NCI-H1930 (cell line): Measurements from ENCODE around the gene CNTNAP5.

ENCODE experiments used
- DNase-seq, 2 experiments: peaks; one replicate each; lab custom pipeline; 2025; lab: John Stamatoyannopoulos, UW

Gene CNTNAP5

GRCh38 chr2:124693156-124693555, 668.1 kb downstream of the CNTNAP5 start:
- DNase-seq, result no peak

DNA sequence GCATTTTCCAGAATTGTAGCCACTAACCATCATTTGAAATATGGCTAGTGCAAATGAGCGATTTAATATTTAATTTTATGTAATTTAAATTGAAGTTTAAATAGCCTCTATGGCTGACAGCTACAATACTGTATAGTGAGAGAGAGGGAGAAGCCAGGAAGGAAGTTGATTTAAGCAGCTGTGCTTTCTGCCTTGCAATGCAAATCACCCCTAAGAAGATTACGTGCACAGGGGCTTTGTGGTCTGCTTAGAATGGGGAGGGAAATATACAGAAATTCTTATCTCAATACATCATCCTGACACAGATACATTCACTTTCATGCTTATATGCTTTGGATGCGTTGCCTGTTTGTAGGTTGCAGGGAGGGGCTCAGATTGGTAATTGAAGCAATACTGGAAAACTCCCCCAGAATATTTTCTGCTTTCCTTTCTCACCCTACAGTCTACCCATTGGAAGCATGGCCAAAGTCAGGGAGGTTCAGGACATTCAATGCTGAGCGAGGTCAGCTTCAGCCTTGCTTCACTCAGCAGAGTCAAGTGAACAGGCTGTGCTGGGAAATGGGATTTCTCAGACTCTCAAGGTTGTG, 674.0 kb downstream of the CNTNAP5 start:
- DNase-seq, result no peak

DNA sequence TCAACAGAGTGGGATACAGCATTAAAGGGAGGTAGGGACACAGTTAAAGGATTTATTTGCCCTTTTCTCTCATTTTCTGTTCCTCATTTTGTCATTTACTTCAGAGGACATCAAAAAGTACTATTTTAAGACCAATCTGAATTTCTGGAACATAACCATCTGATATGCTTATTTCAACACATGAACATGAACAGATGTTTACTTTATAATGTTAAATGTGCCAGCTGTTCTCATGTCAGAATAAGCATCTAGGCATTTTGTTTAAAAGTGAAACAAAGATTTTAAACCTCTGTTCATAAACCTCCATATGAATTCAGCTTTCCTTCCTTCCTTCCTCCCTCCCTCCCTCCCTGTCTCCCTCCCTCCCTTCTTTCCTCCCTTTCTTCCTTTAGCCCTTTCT, 677.7 kb downstream of the CNTNAP5 start:
- DNase-seq, result no peak

DNA sequence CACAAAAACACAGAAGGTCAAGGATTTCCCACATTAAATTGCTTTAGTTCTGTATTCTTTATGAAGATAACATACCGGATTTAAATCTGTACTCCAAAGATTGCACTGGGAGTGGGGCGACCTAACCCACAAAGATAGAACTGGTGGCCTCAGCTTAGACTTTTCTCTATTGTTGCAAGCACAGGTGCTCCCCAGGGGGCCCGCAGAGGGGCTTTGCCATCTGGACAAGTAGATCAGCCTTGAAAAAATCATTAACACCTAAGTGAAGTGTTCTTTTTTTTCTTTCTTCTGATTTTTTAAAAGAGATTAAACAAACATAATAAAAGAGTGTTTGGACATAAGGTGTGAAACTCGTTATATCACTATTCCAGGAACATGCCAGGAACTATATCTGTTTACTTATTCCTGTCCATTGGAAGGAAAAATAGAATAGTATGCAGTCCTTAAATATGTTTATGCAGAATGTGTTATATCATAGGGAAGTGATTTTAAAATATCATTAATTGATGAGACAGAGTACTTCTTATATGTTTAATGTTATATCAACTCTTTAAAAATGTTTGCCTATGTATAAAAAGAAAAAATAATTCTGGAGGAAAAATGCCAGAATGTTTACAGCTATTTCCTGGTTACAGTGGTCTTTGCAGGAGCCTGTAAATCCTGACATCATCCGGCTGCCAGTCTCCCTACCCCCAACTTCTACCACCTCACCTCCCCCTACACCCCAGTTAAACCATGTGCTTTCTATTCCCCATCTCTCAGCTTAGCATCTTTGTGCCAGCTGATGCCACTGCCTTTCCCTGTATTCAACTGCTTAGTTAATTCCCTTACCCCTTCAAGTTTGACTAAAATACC, 679.2 kb downstream of the CNTNAP5 start:
- DNase-seq, result no peak

DNA sequence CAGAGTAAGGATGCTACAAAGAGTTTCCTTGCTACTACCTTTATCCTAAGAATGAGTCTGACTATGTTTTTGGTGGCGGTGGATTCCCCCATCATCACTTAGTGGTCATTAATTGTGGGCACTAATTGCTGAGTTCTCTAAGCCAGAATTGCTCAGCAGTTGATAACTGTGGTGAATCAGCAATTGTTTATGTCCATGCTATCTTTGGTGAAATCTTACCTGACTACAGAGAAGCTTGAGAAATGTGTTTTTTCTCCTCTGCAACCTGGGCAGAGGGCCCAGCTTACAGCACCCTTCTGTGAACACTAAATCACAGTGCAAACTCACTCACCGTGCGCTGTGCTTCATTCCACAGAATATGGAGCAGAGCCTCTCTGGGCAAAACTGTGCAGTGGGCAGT, 683.6 kb downstream of the CNTNAP5 start:
- no peak for DNase-seq

DNA sequence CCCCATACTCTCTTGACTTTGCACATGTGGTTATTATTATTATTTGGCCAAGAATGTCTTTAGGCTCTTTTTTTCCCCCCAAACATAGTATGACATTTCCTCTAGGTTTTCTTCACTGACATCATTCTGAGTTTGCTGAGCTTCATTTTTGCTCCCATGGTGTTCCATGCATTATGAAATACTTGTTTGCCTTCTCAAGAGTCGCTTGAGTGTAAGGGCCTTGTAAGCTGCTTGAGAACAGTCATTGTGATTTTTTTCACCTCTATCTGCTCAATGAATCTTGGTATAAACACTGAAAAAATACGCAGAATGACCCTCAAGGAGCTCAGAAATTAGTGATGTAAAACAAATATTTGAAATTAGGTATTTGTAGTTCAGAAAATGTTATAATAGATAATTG, 688.9 kb downstream of the CNTNAP5 start:
- DNase-seq, result no peak

- DNase-seq, result no peak
These were observed 700.1 kb downstream of the CNTNAP5 start for GRCh38 chr2:124725187-124725586.

DNA sequence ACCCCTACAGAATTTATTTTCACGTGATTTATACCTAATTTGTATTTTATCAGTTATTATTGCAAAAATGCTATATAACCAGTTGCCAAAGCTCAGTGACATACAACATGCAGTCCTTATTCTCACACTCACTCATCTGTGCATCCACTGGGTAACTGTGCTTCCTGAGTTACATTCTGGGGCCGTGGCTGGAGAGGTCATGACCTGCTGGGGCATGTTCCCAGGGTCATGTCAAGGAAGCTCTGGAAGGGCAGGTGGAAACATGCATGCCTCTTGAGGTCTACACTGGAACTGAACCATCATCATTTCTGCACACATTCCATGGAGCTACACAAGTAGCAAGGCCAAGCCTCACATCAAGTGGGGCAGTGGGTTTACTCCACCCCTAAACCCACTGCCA, 715.5 kb downstream of the CNTNAP5 start:
- no peak for DNase-seq

GRCh38 chr2:124753842-124754241, 728.8 kb downstream of the CNTNAP5 start:
- DNase-seq, result no peak

GRCh38 chr2:124755386-124755785, 730.3 kb downstream of the CNTNAP5 start:
- no peak for DNase-seq

DNA sequence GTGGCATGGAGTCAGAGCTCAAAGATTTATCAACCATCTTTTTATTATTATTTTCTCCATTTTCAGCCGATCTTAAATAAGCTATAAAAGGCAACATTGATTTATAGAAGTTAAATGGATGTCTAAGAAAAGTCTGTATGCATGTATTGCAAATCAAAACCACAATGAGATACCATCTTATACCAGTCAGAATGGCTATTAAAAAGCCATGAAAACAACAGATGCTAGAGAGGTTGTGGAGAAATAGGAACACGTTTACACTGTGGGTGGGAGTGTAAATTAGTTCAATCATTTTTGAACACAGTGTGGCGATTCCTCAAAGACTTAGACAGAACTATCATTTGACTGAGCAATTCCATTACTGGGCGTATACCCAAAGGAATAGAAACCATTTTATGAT, 731.0 kb downstream of the CNTNAP5 start:
- DNase-seq, result no peak

- DNase-seq, result no peak
These were observed 737.3 kb downstream of the CNTNAP5 start for GRCh38 chr2:124762388-124762787.

- DNase-seq, result no peak
These were observed 738.5 kb downstream of the CNTNAP5 start for GRCh38 chr2:124763611-124764010.

- DNase-seq, result no peak
These were observed 749.7 kb downstream of the CNTNAP5 start for GRCh38 chr2:124774781-124775180.

DNA sequence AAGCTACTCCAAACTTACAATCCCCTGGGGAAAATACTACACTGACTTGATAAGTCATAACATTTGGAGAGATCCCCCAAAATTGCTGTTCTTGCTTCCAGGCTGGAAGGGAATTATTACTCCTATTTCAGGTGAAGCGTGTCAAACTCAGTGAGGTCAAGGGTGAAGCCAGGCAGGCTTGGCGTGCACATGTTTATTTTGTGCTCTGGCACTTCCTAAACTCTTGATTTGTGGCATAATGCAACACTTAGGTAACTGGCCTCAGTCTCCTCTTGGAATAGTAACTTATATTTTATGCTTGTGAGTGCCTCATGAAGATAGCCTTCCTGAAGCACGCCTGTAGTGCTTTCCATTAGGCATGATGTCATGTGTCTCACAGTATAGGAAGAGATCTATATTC, 751.2 kb downstream of the CNTNAP5 start:
- DNase-seq, result no peak

DNA sequence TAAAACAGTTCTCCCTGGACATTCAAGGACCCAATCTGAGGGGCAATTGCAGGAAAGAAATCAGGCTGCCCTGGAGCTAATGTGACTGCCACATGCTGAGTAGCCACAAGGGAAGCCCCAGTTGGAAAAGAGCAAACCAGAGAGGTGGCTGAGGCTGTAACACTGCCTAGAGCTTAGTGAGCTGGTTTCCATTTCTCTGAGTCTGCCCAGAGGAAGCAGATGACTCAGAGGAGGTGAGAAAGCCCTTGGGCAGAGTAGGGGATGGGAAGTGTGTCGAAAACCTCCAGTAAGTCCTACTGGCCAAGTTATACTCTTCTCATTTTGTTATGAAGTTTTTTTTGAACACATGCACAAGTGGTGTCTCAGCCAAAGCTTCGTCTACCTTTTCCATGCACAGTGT, 753.0 kb downstream of the CNTNAP5 start:
- no peak for DNase-seq

GRCh38 chr2:124796647-124797046, 771.6 kb downstream of the CNTNAP5 start:
- no peak for DNase-seq

DNA sequence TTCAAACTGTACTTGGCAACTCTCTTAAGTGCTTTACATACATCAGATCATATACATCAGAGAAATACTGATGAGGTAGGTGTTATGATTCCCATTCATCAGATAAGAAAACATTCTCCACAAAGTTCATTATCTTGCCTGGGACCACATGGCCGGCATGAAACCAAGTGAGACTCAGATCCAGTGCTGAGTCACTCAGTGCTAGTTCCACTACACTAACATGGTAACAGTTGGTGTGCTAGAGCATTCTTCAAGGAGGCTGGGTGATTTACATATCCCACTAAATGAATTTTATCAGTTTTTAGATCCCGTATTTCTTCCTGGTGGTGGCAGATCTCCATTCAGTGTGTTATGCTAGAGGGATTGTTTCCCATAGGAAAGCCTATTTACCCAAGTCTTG, 772.0 kb downstream of the CNTNAP5 start:
- DNase-seq, result no peak

- no peak for DNase-seq
These were observed 773.5 kb downstream of the CNTNAP5 start for GRCh38 chr2:124798551-124798950.

- peak; percentile 20 to 55 for DNase-seq
These were observed 779.2 kb downstream of the CNTNAP5 start for GRCh38 chr2:124804014-124804940.

DNA sequence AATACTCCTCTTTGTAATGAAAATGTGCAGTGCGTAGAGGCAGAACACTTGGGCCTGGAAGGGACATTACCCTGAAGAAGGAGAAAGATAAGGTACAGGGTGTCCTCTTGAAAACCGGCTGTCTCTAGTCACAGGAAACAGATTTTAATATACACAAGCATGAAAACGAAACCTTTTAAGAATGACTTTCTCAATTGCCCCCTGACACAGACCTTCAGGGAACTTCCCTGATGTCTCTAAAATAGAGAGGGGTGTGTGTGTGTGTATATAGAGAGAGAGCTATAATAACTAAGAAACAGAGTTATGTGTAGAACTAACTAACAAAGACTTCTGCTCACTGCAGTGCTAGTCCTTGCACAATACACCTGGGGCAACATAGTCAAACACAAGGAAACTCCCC, 780.0 kb downstream of the CNTNAP5 start:
- DNase-seq, result no peak

DNA sequence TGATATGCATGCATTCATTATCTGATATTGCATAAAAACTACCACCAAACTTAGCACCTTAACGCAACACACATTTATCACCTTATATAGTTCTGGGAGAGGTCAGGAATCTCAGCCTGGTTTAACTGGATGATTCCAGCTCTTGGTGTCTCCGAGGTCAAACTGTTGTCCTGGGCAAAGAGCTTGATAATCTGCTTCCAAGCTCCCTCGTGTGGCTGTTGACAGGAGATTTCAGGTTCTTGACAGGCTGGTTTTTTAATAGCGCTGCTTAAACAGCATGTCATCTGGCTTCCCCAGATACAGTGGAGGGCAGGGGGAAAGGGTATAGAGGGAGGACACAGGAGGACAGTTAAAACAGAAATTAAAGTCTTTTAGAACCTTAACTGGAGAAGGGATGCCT, 785.0 kb downstream of the CNTNAP5 start:
- DNase-seq, result no peak
